Uterus (tissue), 2 donors: Measurements from ENCODE around the gene TMEM175.

Source experiments
- CTCF ChIP-seq, 4 experiments: fragments of 200-600 bp in 2 of 4; fragments of 450-650 bp in 2 of 4; sonication (generic) in 2 of 4; IDR thresholded peaks; one replicate each; pipeline ENCODE4 v1.5.1; 2016 to 2019; ENCODE audit warnings: antibody characterized with exemption in 4 of 4, mild to moderate bottlenecking in 2 of 4, moderate library complexity in 1 of 4
- POLR2A ChIP-seq, 2 donors: fragments of 450-650 bp; IDR thresholded peaks; one replicate each; pipeline ENCODE4 v1.6.1; 2016; ENCODE audit warnings: antibody characterized with exemption in 2 of 2, mild to moderate bottlenecking in 1 of 2, moderate library complexity in 1 of 2

DNA sequence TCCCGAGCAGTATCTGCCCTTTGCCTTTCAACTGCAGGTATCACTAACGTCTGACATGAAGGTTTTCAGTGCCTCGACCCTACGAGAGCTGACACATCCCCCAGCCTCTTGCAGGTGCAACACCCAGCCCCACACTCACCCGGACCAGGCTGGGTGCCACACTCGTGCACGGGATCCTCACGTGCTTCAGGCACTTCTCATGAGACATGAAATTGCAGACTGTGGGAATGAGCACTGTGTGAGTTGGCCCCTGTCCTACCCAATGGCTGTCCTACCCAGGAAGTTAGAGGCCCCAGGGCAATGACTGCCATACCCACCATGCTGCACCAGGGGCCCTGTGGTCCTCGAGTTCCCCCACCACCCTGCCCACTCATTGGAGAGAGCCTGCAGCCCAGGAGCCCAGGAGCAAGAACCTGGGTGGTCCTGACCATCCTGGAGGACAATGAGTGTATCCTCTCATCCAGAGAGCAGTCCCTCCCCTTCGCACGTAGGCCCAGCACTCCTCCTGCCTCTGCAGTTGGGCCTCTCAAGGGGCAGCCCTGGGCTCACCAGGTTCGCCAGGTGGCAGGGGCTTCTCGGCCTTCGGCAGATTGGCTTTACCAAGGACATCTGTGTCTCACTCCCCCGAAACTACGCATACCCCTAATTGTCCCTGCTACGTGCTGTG is 38.7 kb downstream of the TMEM175 start:
- no peak for TF ChIP-seq CTCF (IDR thresholded peaks at IDR 0.05)
- TF ChIP-seq POLR2A (IDR thresholded peaks at IDR 0.05), result no peak
